H1 (cell line): Measurements from ENCODE around the gene MPHOSPH9. TPM values are rescaled to one million over a fixed set of nuclear protein-coding genes. Genes with fewer than 3 reads are reported as not detected.

Experiments used
- EP300 ChIP-seq, 2 experiments: IDR thresholded peaks; 1 replicate in 1 of 2; 2 replicates in 1 of 2; pipeline ENCODE4 v1.6.1; 2011 to 2012; ENCODE audit warnings: low read depth in 2 of 2, low read length in 2 of 2, mild to moderate bottlenecking in 2 of 2, borderline replicate concordance in 1 of 2, inconsistent platforms in 1 of 2, moderate library complexity in 1 of 2
- SIN3A ChIP-seq, 2 experiments: IDR thresholded peaks in 1 of 2; conservative IDR thresholded peaks in 1 of 2; 2 replicates each; pipeline ENCODE4 v1.6.1; 2011 to 2012; ENCODE audit warnings: low read length in 2 of 2, improper control_type of control experiment in 1 of 2, low read depth in 1 of 2, mild to moderate bottlenecking in 1 of 2
- SP4 ChIP-seq: IDR thresholded peaks from 2 replicates; pipeline ENCODE4 v1.6.1; 2012; ENCODE audit warnings: low read length, inconsistent platforms
- polyA plus RNA-seq, 7 experiments: library from polyadenylated mRNA; depleted of rRNA in 3 of 7; stranded (reverse) in 5 of 7; unstranded in 2 of 7; fragments of >200 nt in 5 of 7; fragments of 200-250 nt in 2 of 7; gene quantifications; 1 replicate in 5 of 7; 2 replicates in 1 of 7; 4 replicates in 1 of 7; pipeline versions ENCODE4 v1.2.1 to v1.2.3, GENCODE V29; 2011 to 2013; ENCODE audit warnings: missing spikeins in 2 of 7, mixed read lengths in 2 of 7
- total RNA-seq: library from RNA; stranded (reverse); fragmentation: NEBNext Ultra II Directional; extraction: Animal tissue kit (Norgen Biotek cat#: 25700); gene quantifications from 2 replicates; pipeline ENCODE4 v1.2.1, GENCODE V29; 2021

MPHOSPH9 gene
- total and polyA plus RNA-seq, 2 of the 8 experiments (the other 6 are each of a cell fraction or from before 2014, with no cell fraction given): 8.8 to 48.8 TPM

- TF ChIP-seq EP300 (IDR thresholded peaks at IDR 0.05; ENCODE audit: borderline replicate concordance in 1 of 2, low read depth in 2 of 2, low read length in 2 of 2): no peak
- TF ChIP-seq SIN3A (conservative IDR thresholded peaks at IDR 0.05 in 1 of 2, IDR thresholded peaks at IDR 0.05 in 1 of 2; ENCODE audit: low read depth in 1 of 2, low read length in 2 of 2): no peak
- no peak for TF ChIP-seq SP4
Measured at GRCh38 chr12:123150275-123150743, 82.6 kb downstream of the MPHOSPH9 start (continued).
